Stimulated activated naive CD8-positive, alpha-beta T cell treated with anti-CD3 and anti-CD28 coated beads, Interleukin-15, Interleukin-2, amounts not matched to agents 100 ng/mL and 50 ng/mL, for 24 hours (primary cell): ENCODE results near the gene CLSTN2.

ENCODE experiments used
- H3K27ac Mint-ChIP-seq: one replicate; pipeline ENCODE4 v1.8.0; 2021; ENCODE audit warnings: mild to moderate bottlenecking, mixed read lengths
- H3K27me3 Mint-ChIP-seq: one replicate; pipeline ENCODE4 v1.8.0; 2021; ENCODE audit warnings: mixed read lengths
- H3K36me3 Mint-ChIP-seq: one replicate; pipeline ENCODE4 v1.8.0; 2021; ENCODE audit warnings: low read depth, mixed read lengths
- H3K4me1 Mint-ChIP-seq: one replicate; pipeline ENCODE4 v1.8.0; 2021; ENCODE audit warnings: low read depth, mixed read lengths
- H3K4me3 Mint-ChIP-seq: one replicate; pipeline ENCODE4 v1.8.0; 2021; ENCODE audit warnings: mild to moderate bottlenecking, mixed read lengths
- H3K9me3 Mint-ChIP-seq: one replicate; pipeline ENCODE4 v1.8.0; 2021; ENCODE audit warnings: mixed read lengths

The CLSTN2 gene

DNA sequence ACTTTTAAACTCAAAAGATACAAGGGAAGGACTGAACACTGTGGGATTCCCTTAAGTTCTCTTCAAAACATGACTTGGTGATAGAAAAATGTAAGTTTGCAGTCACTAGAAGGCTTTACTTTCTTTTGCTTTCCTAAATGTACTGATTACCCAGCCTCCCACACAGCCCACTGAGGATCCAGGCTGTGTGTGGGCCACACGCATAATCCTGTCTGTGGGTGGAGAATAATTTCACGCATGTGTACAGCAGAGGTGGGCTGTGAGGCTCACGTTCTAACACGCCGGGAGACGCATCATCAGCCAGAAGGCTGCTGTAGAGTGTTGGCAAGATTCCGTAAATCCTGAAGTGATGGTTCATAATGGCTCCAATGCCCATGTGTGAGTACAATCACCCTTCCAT lies 165.5 kb downstream of the CLSTN2 start:
- Mint-ChIP-seq H3K4me3 (no peak overlapping the region), H3K9me3 (no peaks in the 10 kb centered on the region), H3K36me3 (no peaks in the 10 kb centered on the region), H3K27ac (no peak overlapping the region), H3K27me3 (no peaks in the 10 kb centered on the region), H3K4me1 (no peaks in the 10 kb centered on the region)

- H3K4me1 Mint-ChIP-seq, result no peaks in the 10 kb centered on the region
- no peaks in the 10 kb centered on the region for H3K27me3 Mint-ChIP-seq
- no peak overlapping the region for H3K27ac Mint-ChIP-seq
- H3K36me3 Mint-ChIP-seq, result no peaks in the 10 kb centered on the region
- H3K9me3 Mint-ChIP-seq, result no peaks in the 10 kb centered on the region
- no peak overlapping the region for H3K4me3 Mint-ChIP-seq
These were observed 168.2 kb downstream of the CLSTN2 start for GRCh38 chr3:140103166-140103565.

DNA sequence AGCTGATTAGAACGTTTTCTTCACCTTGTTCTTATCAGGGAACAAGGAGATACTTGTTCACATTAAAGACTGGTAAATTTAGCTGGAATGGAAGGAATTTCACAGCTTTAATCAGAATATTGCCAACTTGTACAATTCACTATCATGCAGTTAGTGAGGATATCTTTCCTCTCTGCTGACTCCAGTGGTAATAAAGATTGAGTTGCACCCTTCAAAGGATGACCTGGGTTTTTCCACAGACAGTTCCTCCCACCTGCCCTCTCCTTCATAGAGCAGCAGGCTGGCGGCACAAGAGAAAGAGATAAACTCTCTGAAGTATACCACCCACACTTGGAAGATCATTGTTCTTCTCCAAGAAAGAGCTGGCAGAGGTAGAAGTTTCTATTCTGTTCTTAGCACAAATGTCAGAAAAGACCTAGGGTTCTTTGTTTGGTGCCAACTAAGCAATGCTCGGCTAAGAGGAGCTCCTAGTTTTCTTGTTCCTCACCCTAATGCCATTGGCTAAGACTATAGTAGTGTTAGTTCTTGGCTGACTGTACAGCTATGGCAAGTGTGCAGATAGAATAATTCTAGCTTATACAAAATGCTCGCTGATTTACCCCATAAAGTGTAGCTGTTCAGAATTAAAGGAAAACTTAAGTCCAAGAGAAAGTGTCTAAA lies 169.1 kb downstream of the CLSTN2 start:
- no peaks in the 10 kb centered on the region for H3K27me3 Mint-ChIP-seq

GRCh38 chr3:140113996-140114788 lies 179.2 kb downstream of the CLSTN2 start:
- Mint-ChIP-seq H3K4me3 (no peak overlapping the region), H3K9me3 (no peaks in the 10 kb centered on the region), H3K36me3 (no peaks in the 10 kb centered on the region), H3K4me1 (no peaks in the 10 kb centered on the region), H3K27ac (no peak overlapping the region), H3K27me3 (peaks cover 5% of the 10 kb centered on the region)

More for the DNA sequence above, 169.1 kb downstream of the CLSTN2 start:
- no peaks in the 10 kb centered on the region for H3K4me1 Mint-ChIP-seq
- H3K27ac Mint-ChIP-seq, result no peak overlapping the region
- H3K4me3 Mint-ChIP-seq, result no peak overlapping the region
- H3K9me3 Mint-ChIP-seq, result no peaks in the 10 kb centered on the region
- H3K36me3 Mint-ChIP-seq, result no peaks in the 10 kb centered on the region

DNA sequence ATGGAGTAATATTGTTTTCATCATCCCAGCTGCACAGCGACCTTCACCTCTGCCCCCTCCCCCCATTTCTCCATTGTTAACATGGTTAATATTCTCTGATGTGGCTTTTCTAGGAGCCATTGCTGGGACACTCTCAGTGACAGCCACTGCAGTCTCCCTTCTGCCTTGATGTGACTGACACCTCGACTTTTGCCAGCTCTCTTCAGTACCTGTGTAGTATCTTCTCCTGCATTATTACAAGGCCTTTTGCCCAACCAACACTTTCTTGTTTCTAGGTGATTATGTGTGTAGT lies 179.8 kb downstream of the CLSTN2 start:
- peaks cover 5% of the 10 kb centered on the region for H3K27me3 Mint-ChIP-seq

DNA sequence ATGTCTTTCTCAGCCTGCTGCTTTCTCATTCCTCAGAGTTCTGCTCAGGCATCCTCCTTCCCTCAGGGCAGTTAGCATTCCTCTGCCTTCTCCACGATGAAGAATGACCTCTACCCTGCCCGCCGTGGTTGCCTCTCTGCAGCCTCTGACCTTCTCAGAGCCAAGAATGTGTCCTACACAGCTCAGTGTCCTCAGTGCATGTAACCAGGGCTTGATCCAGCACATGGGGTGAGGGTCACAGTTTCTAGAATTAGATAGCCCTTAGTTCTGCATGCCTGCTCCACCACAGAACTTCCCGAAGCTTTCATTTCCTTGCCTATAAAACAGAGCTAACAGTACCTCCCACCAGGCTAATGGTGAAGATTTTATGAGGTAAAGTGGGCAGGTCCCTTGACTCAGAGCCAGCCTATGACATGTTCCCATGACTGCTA lies 182.1 kb downstream of the CLSTN2 start:
- Mint-ChIP-seq H3K4me3 (no peak overlapping the region), H3K27ac (no peak overlapping the region), H3K27me3 (peaks cover 5% of the 10 kb centered on the region), H3K4me1 (no peaks in the 10 kb centered on the region), H3K9me3 (no peaks in the 10 kb centered on the region), H3K36me3 (no peaks in the 10 kb centered on the region)

More for the DNA sequence above, 179.8 kb downstream of the CLSTN2 start:
- H3K9me3 Mint-ChIP-seq, result no peaks in the 10 kb centered on the region
- no peak overlapping the region for H3K27ac Mint-ChIP-seq
- no peaks in the 10 kb centered on the region for H3K36me3 Mint-ChIP-seq
- H3K4me3 Mint-ChIP-seq, result no peak overlapping the region
- H3K4me1 Mint-ChIP-seq, result no peaks in the 10 kb centered on the region

DNA sequence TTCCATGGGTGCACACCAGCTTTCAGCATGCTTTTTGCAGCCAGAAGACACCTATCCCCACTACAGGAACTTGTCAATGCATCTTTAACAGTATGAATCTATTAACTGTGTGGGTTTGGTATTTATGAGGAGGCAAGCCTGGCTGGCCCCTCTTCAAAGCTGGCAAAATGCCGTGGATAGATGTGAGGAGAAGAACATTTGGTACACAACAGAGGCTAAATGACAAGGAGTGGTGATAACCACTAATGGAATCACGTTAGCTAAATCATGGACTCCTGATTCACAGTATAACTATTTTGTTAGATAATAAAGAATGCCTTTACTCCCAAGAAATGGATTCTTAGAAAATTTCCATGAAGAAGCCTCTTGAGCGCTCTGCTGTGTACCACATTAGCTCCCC lies 187.2 kb downstream of the CLSTN2 start:
- no peaks in the 10 kb centered on the region for H3K9me3 Mint-ChIP-seq
- no peaks in the 10 kb centered on the region for H3K4me1 Mint-ChIP-seq
- H3K27me3 Mint-ChIP-seq, result peaks cover 5% of the 10 kb centered on the region
- H3K27ac Mint-ChIP-seq, result no peak overlapping the region
- no peak overlapping the region for H3K4me3 Mint-ChIP-seq
- H3K36me3 Mint-ChIP-seq, result no peaks in the 10 kb centered on the region

DNA sequence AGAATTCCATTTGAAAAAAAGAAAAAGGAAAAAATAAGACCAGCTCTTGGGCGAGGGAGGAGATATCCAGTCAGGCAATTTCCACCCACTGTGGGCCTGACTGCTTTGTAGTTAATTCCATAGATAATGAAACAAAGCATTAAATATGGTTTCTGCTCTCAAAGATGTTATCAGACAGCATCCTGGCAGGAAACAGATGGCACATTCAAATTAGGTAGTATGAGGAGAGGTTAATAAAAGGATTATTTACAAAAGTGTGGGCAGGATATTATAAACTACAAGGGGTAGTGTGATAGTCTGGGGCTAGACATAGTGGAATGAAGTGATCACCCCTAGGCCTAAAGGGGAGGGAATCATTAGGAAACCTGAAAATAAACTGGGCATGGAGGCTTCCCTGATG lies 193.2 kb downstream of the CLSTN2 start:
- Mint-ChIP-seq H3K4me1 (no peaks in the 10 kb centered on the region), H3K27me3 (no peaks in the 10 kb centered on the region), H3K27ac (no peak overlapping the region), H3K9me3 (no peaks in the 10 kb centered on the region), H3K36me3 (no peaks in the 10 kb centered on the region), H3K4me3 (no peak overlapping the region)

- Mint-ChIP-seq H3K9me3 (no peaks in the 10 kb centered on the region), H3K27me3 (no peaks in the 10 kb centered on the region), H3K4me1 (no peaks in the 10 kb centered on the region), H3K27ac (no peak overlapping the region), H3K36me3 (no peaks in the 10 kb centered on the region), H3K4me3 (no peak overlapping the region)
These were observed 193.6 kb downstream of the CLSTN2 start for GRCh38 chr3:140128631-140129030.

DNA sequence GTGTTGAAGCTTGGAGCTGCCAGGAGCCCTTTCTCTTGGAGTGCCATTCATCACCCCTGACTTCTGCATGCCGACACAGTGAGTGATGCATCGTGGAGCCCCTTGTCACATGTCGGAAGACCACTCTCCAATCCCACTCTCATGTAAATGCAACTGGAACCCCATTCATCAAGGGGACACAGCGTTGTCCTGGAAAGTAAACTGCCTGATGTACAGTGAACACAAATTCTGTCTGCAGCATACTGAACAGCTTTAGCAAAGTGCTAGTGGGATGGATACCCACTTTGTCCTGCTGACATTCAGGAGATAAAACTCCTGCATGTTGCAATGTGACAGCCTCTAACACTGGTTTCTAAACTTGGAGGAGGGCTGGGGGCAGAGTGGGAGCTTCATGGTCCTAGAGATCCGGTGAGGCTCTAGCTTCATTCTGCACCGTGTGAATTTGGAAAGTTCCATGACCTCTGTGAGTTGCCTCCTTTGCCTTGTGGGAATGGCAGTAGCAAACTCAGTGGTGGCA lies 194.8 kb downstream of the CLSTN2 start:
- no peaks in the 10 kb centered on the region for H3K4me1 Mint-ChIP-seq
- H3K27ac Mint-ChIP-seq, result no peak overlapping the region
- no peaks in the 10 kb centered on the region for H3K9me3 Mint-ChIP-seq
- no peaks in the 10 kb centered on the region for H3K27me3 Mint-ChIP-seq
- H3K36me3 Mint-ChIP-seq, result no peaks in the 10 kb centered on the region
- H3K4me3 Mint-ChIP-seq, result no peak overlapping the region

GRCh38 chr3:140131895-140132294 lies 196.9 kb downstream of the CLSTN2 start:
- H3K27me3 Mint-ChIP-seq, result peaks cover 4% of the 10 kb centered on the region
- H3K4me3 Mint-ChIP-seq, result no peak overlapping the region
- no peaks in the 10 kb centered on the region for H3K9me3 Mint-ChIP-seq
- no peaks in the 10 kb centered on the region for H3K36me3 Mint-ChIP-seq
- H3K27ac Mint-ChIP-seq, result no peak overlapping the region
- no peaks in the 10 kb centered on the region for H3K4me1 Mint-ChIP-seq

DNA sequence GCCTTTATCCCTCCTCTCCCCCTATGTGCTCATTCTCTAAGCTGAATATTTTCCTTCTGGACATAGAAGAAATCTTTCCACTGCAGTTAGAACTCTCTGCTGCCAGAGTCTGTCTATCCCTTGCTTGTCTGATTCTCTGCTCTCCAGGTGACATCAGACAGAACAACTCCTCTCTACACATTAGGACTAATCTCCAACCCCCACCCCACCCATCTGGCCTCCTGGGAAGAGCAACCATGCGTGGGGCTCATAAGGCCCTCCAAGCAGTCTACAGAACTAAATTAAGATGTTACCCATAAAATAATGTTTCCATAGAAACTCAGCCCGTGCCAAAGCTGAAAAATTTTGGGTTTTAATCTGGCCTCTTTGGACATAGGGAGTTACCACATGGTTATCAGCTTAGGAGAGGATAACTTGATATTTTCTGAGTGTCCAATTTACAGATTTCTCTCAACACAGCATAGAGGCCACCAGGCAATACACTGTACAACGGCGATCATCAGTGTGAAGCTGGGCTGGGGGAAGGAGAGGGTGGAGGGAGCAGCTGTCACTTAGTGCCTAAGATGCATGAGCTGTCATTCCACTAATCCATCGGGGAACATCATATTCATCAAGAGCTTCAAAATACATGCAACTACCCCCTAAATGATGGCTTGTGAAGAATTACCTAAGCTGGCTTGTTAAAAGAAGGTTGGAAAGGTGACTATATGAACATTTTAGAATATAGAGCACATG lies 199.4 kb downstream of the CLSTN2 start:
- Mint-ChIP-seq H3K4me3 (no peak overlapping the region), H3K27me3 (peaks cover 4% of the 10 kb centered on the region), H3K9me3 (no peaks in the 10 kb centered on the region), H3K27ac (no peak overlapping the region), H3K4me1 (no peaks in the 10 kb centered on the region), H3K36me3 (no peaks in the 10 kb centered on the region)

- Mint-ChIP-seq H3K27ac (no peak overlapping the region), H3K4me1 (no peaks in the 10 kb centered on the region), H3K27me3 (peaks cover 4% of the 10 kb centered on the region), H3K9me3 (no peaks in the 10 kb centered on the region), H3K4me3 (no peak overlapping the region), H3K36me3 (no peaks in the 10 kb centered on the region)
These were observed 200.5 kb downstream of the CLSTN2 start for GRCh38 chr3:140135461-140135860.

DNA sequence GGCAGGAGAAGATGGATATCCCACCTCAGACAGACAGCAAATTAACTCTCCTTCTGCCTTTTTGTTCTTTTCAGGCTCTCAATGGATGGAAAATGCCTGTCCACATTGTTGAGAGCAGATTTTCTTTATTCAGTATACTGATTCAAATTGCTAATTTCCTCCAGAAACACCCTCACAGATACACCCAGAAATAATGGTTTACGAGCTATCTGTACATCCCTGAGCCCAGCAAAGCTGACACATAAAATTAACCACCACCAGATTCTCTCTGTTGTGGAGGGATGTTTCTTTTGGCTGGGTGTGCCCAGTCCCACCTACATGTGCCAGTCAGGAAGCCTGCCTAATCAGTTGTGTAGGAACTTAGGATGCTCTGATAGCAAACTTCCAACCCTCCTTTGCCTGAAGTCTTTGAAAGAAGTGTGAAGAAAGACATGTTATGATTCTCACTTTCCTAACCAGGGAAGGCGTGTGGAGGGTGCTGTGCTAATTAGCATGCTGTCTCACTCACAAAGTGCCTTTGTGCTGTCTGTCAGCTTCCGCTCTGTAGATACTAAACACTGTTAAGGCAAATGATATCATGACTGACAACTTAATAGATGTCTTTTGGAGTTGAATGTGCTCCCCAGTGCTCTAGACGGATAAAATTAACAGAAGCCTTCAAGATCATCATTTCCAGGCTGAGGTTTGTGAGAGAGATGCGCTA lies 208.5 kb downstream of the CLSTN2 start:
- no peak overlapping the region for H3K4me3 Mint-ChIP-seq
- H3K4me1 Mint-ChIP-seq, result no peaks in the 10 kb centered on the region
- no peaks in the 10 kb centered on the region for H3K36me3 Mint-ChIP-seq
- H3K27me3 Mint-ChIP-seq, result peaks cover 8% of the 10 kb centered on the region
- no peaks in the 10 kb centered on the region for H3K9me3 Mint-ChIP-seq
- H3K27ac Mint-ChIP-seq, result no peak overlapping the region

GRCh38 chr3:140145528-140145927 lies 210.5 kb downstream of the CLSTN2 start:
- no peaks in the 10 kb centered on the region for H3K9me3 Mint-ChIP-seq
- H3K4me1 Mint-ChIP-seq, result no peaks in the 10 kb centered on the region

More at GRCh38 chr3:140145528-140145927, 210.5 kb downstream of the CLSTN2 start:
- H3K27ac Mint-ChIP-seq, result no peak overlapping the region
- H3K27me3 Mint-ChIP-seq, result peaks cover 8% of the 10 kb centered on the region
- H3K4me3 Mint-ChIP-seq, result no peak overlapping the region
- no peaks in the 10 kb centered on the region for H3K36me3 Mint-ChIP-seq
